ENCODE data around the gene LST1.

The LST1 gene

GRCh38 chr6:31558631-31559500 is 27.2 kb upstream of the LST1 start:
- DNase-seq (ENCODE audit: low read depth, low spot score): peak; percentile 84
- peak overlapping the region; percentile 44 for H3K4me3 ChIP-seq (ENCODE audit: low read length)

- DNase-seq (ENCODE audit: low read depth, low spot score): no peak
- H3K4me3 ChIP-seq (ENCODE audit: low read length): peak overlapping the region; percentile 44
Observed at GRCh38 chr6:31559606-31559957, 26.5 kb upstream of the LST1 start.

GRCh38 chr6:31559958-31560696 is 25.9 kb upstream of the LST1 start:
- peak overlapping the region; percentile 44 for H3K4me3 ChIP-seq (ENCODE audit: low read length)

GRCh38 chr6:31560697-31561058 is 25.4 kb upstream of the LST1 start:
- no peak overlapping the region for H3K4me3 ChIP-seq (ENCODE audit: low read length)
- DNase-seq (ENCODE audit: low read depth, low spot score): no peak

More at GRCh38 chr6:31559958-31560696, 25.9 kb upstream of the LST1 start:
- peak; percentile 80 for DNase-seq (ENCODE audit: low read depth, low spot score)

GRCh38 chr6:31567531-31568370 is 18.3 kb upstream of the LST1 start:
- DNase-seq (ENCODE audit: low read depth, low spot score): no peak
- H3K4me3 ChIP-seq (ENCODE audit: low read length): no peak overlapping the region

- peak; percentile 46 for DNase-seq (ENCODE audit: low read depth, low spot score)
- no peak overlapping the region for H3K4me3 ChIP-seq (ENCODE audit: low read length)
Observed at GRCh38 chr6:31568537-31568961, 17.5 kb upstream of the LST1 start.

- no peak overlapping the region for H3K4me3 ChIP-seq (ENCODE audit: low read length)
- no peak for DNase-seq (ENCODE audit: low read depth, low spot score)
Observed at GRCh38 chr6:31569861-31570536, 16.1 kb upstream of the LST1 start.

- no peak for DNase-seq (ENCODE audit: low read depth, low spot score)
- H3K4me3 ChIP-seq (ENCODE audit: low read length): peak within 1 kb of the TSS; percentile 53
Observed at GRCh38 chr6:31572041-31572911, 13.8 kb upstream of the LST1 start, which contains the start of gene LTA. Gene LTA, plus strand, starts transcription at chr6:31572289. Its CDS starts 454 bp downstream, at chr6:31572743.

GRCh38 chr6:31573239-31574105 is 12.6 kb upstream of the LST1 start:
- DNase-seq (ENCODE audit: low read depth, low spot score): no peak

GRCh38 chr6:31574106-31575061 is 11.7 kb upstream of the LST1 start:
- no peak overlapping the region for H3K4me3 ChIP-seq (ENCODE audit: low read length)

More at GRCh38 chr6:31573239-31574105, 12.6 kb upstream of the LST1 start:
- no peak overlapping the region for H3K4me3 ChIP-seq (ENCODE audit: low read length)

GRCh38 chr6:31575335-31575901 is 10.7 kb upstream of the LST1 start, which contains the start of gene TNF:
Gene TNF, plus strand, starts transcription at chr6:31575565. Its CDS starts 177 bp downstream, at chr6:31575742.
- DNase-seq (ENCODE audit: low read depth, low spot score): no peak
- no peak within 1 kb of the TSS for H3K4me3 ChIP-seq (ENCODE audit: low read length)

More at GRCh38 chr6:31574106-31575061, 11.7 kb upstream of the LST1 start:
- DNase-seq (ENCODE audit: low read depth, low spot score): no peak

- no peak overlapping the region for H3K4me3 ChIP-seq (ENCODE audit: low read length)
- DNase-seq (ENCODE audit: low read depth, low spot score): no peak
Observed at GRCh38 chr6:31575952-31576685, 10.0 kb upstream of the LST1 start.

- peak; percentile 62 for DNase-seq (ENCODE audit: low read depth, low spot score)
- no peak overlapping the region for H3K4me3 ChIP-seq (ENCODE audit: low read length)
Observed at GRCh38 chr6:31576897-31577578, 9.0 kb upstream of the LST1 start.

GRCh38 chr6:31577579-31577966 is 8.5 kb upstream of the LST1 start:
- no peak overlapping the region for H3K4me3 ChIP-seq (ENCODE audit: low read length)
- DNase-seq (ENCODE audit: low read depth, low spot score): no peak
